Mesenchymal stem cell (in vitro differentiated cells and primary cell): Measurements from ENCODE around the gene SLC36A2.

Experiments
- DNase-seq: peaks from one replicate; pipeline ENCODE4 v3.0.0-alpha.2; 2013
- H2AFZ ChIP-seq: one replicate; pipeline ENCODE4 v1.6.1; 2013; ENCODE audit warnings: low read depth, mild to moderate bottlenecking, control low read depth, inconsistent platforms, low read length, moderate library complexity
- H2AK5ac ChIP-seq: 2 replicates; pipeline ENCODE4 v1.6.1; 2013; ENCODE audit warnings: low read length, moderate library complexity, mild to moderate bottlenecking, inconsistent platforms; ENCODE audit not compliant: severe bottlenecking
- H2BK120ac ChIP-seq: one replicate; pipeline ENCODE4 v1.6.1; 2013; ENCODE audit warnings: low read depth, mild to moderate bottlenecking, inconsistent platforms, low read length, moderate library complexity
- H2BK12ac ChIP-seq, 2 experiments: one replicate each; pipeline ENCODE4 v1.6.1; 2013; ENCODE audit warnings: inconsistent platforms in 2 of 2, low read length in 2 of 2, mild to moderate bottlenecking in 2 of 2, moderate library complexity in 2 of 2, control low read depth in 1 of 2
- H2BK15ac ChIP-seq: one replicate; pipeline ENCODE4 v1.6.1; 2013; ENCODE audit warnings: mild to moderate bottlenecking, low read depth, inconsistent platforms; ENCODE audit not compliant: poor library complexity, severe bottlenecking
- H2BK5ac ChIP-seq: 2 replicates; pipeline ENCODE4 v1.6.1; 2013; ENCODE audit warnings: low read depth, mild to moderate bottlenecking, low read length, control low read depth, inconsistent platforms; ENCODE audit not compliant: poor library complexity, severe bottlenecking
- H3K14ac ChIP-seq, 2 experiments: one replicate each; pipeline ENCODE4 v1.6.1; 2013; ENCODE audit warnings: inconsistent platforms in 2 of 2, low read length in 2 of 2, control low read depth in 1 of 2, mild to moderate bottlenecking in 1 of 2, moderate library complexity in 1 of 2
- H3K18ac ChIP-seq, 2 experiments: one replicate each; pipeline ENCODE4 v1.6.1; 2013; ENCODE audit warnings: inconsistent platforms in 2 of 2, low read length in 2 of 2, control low read depth in 1 of 2, low read depth in 1 of 2, mild to moderate bottlenecking in 1 of 2
- H3K23ac ChIP-seq, 2 experiments: one replicate each; pipeline ENCODE4 v1.6.1; 2013; ENCODE audit warnings: inconsistent platforms in 2 of 2, low read length in 2 of 2, mild to moderate bottlenecking in 2 of 2, moderate library complexity in 2 of 2, control low read depth in 1 of 2
- H3K27ac ChIP-seq: 2 replicates; pipeline ENCODE4 v1.5.1; 2013; ENCODE audit warnings: mild to moderate bottlenecking, moderate library complexity, low read length, control low read depth, inconsistent platforms; ENCODE audit not compliant: poor library complexity, severe bottlenecking
- H3K27me3 ChIP-seq, 2 experiments: 2 replicates each; pipeline versions ENCODE4 v1.6.1 to v1.7.0; 2013; ENCODE audit warnings: low read length in 2 of 2, mild to moderate bottlenecking in 2 of 2, moderate library complexity in 2 of 2, control low read depth in 1 of 2, inconsistent platforms in 1 of 2; ENCODE audit not compliant: control insufficient read depth in 1 of 2, insufficient read depth in 1 of 2
- H3K36me3 ChIP-seq, 2 experiments: 2 replicates each; pipeline versions ENCODE4 v1.6.1 to v1.7.0; 2013; ENCODE audit warnings: low read length in 2 of 2, control low read depth in 1 of 2, inconsistent platforms in 1 of 2, low read depth in 1 of 2, mild to moderate bottlenecking in 1 of 2; ENCODE audit not compliant: insufficient read depth in 2 of 2, control insufficient read depth in 1 of 2
- H3K4ac ChIP-seq, 2 experiments: one replicate each; pipeline ENCODE4 v1.6.1; 2013; ENCODE audit warnings: inconsistent platforms in 2 of 2, low read length in 2 of 2, mild to moderate bottlenecking in 2 of 2, moderate library complexity in 2 of 2, control low read depth in 1 of 2, low read depth in 1 of 2
- H3K4me1 ChIP-seq: 2 replicates; pipeline ENCODE4 v1.6.1; 2013; ENCODE audit warnings: low read depth, low read length, control low read depth; ENCODE audit not compliant: control insufficient read depth, insufficient read depth
- H3K4me2 ChIP-seq: 2 replicates; pipeline ENCODE4 v1.6.1; 2013; ENCODE audit warnings: low read length, mild to moderate bottlenecking, inconsistent platforms; ENCODE audit not compliant: poor library complexity, severe bottlenecking
- H3K4me3 ChIP-seq, 2 experiments: 2 replicates each; pipeline versions ENCODE4 v1.5.1 to v1.7.0; 2013; ENCODE audit warnings: low read length in 2 of 2, mild to moderate bottlenecking in 2 of 2, control low read depth in 1 of 2, low read depth in 1 of 2; ENCODE audit not compliant: insufficient read depth in 1 of 2
- H3K79me1 ChIP-seq: replicated peaks from 2 replicates; pipeline ENCODE4 v1.6.1; 2013; ENCODE audit warnings: mild to moderate bottlenecking, control low read depth, low read length, inconsistent platforms; ENCODE audit not compliant: poor library complexity, severe bottlenecking
- H3K9ac ChIP-seq: 2 replicates; pipeline ENCODE4 v1.7.0; 2013; ENCODE audit warnings: mild to moderate bottlenecking, low read length, moderate library complexity
- H3K9me3 ChIP-seq: 2 replicates; pipeline ENCODE4 v1.7.0; 2013; ENCODE audit warnings: mild to moderate bottlenecking, low read length; ENCODE audit not compliant: control insufficient read depth
- H4K8ac ChIP-seq: one replicate; pipeline ENCODE4 v1.6.1; 2013; ENCODE audit warnings: inconsistent platforms, mild to moderate bottlenecking, low read length, moderate library complexity
- H4K91ac ChIP-seq: one replicate; pipeline ENCODE4 v1.6.1; 2013; ENCODE audit warnings: mild to moderate bottlenecking, low read length, inconsistent platforms
- WGBS: methylation state at CpG from one replicate; pipeline ENCODE4 v1.1.7; 2013; ENCODE audit warnings: mixed read lengths; 5-methylcytosine and 5-hydroxymethylcytosine counted together

The SLC36A2 gene

GRCh38 chr5:151345808-151346478 lies 1.4 kb downstream of the SLC36A2 start:
- no peaks in the 10 kb centered on the region for H3K79me1 ChIP-seq
- no peak overlapping the region for H3K23ac ChIP-seq
- no peak overlapping the region for H2AFZ ChIP-seq
- H4K91ac ChIP-seq = no peak overlapping the region
- H2BK5ac ChIP-seq = no peak overlapping the region
- H2AK5ac ChIP-seq = no peak overlapping the region
- 74% methylated on average over 8 of the region's 8 CpGs for WGBS
- H3K14ac ChIP-seq = no peak overlapping the region
- H3K27ac ChIP-seq = no peak overlapping the region
- no peak overlapping the region for H4K8ac ChIP-seq
- H2BK120ac ChIP-seq = no peak overlapping the region
- no peaks in the 10 kb centered on the region for H3K36me3 ChIP-seq
- no peak overlapping the region for H2BK12ac ChIP-seq
- H3K4me2 ChIP-seq = no peak overlapping the region
- H3K4ac ChIP-seq = no peak overlapping the region
- no peak overlapping the region for H3K4me3 ChIP-seq
- no peaks in the 10 kb centered on the region for H3K4me1 ChIP-seq
- H3K9me3 ChIP-seq = peaks cover 4% of the 10 kb centered on the region
- DNase-seq = no peak
- peak overlapping the region; percentile 12 for H3K9ac ChIP-seq
- H3K27me3 ChIP-seq = peaks cover 56 to 74% of the 10 kb centered on the region in 2 experiments
- no peak overlapping the region for H3K18ac ChIP-seq
- no peak overlapping the region for H2BK15ac ChIP-seq

DNA sequence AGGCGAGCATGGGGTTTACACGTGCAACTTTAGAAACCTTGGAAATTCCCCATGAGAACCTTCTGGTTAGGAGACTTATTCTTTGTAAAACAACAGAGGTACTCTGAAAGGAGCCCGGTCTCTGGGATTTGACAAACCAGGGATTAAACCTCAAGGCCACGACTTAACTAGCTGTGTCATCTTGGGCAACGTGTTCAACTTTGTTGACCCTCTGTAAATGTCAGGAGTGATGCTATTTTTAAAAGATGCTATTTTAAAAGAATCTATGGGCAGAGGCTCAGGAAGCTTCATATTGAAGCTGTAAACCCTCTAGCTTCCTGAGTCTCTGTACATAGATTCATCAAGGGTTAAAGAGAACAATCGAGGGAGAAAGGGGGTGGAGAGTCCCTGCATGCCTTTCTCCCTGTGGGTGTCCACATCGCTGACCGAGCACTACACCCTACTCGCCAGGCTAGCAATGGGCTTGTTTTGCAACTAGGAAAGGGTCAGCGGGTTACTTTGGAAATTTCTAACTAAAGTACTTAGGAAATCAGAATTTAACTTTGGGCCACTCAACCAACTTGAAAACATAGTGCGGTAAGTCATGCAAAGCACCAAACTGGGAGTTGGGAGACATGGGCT lies 2.1 kb downstream of the SLC36A2 start:
- no peak overlapping the region for H3K23ac ChIP-seq
- DNase-seq = no peak
- no peak overlapping the region for H2BK15ac ChIP-seq
- 56% methylated on average over 11 of the region's 11 CpGs for WGBS
- no peaks in the 10 kb centered on the region for H3K79me1 ChIP-seq
- no peak overlapping the region for H2AFZ ChIP-seq
- peaks cover 4% of the 10 kb centered on the region for H3K9me3 ChIP-seq
- no peak overlapping the region for H3K14ac ChIP-seq
- H3K27ac ChIP-seq = no peak overlapping the region
- H3K9ac ChIP-seq = peak overlapping the region; percentile 12
- H4K8ac ChIP-seq = no peak overlapping the region
- H3K4me2 ChIP-seq = no peak overlapping the region
- no peak overlapping the region for H2BK5ac ChIP-seq
- no peak overlapping the region for H2BK12ac ChIP-seq
- H3K27me3 ChIP-seq = peaks cover 56 to 81% of the 10 kb centered on the region in 2 experiments
- no peak overlapping the region for H4K91ac ChIP-seq
- no peak overlapping the region for H2BK120ac ChIP-seq
- H3K36me3 ChIP-seq = no peaks in the 10 kb centered on the region
- no peak overlapping the region for H3K4me3 ChIP-seq
- H3K18ac ChIP-seq = no peak overlapping the region
- H2AK5ac ChIP-seq = no peak overlapping the region
- no peaks in the 10 kb centered on the region for H3K4me1 ChIP-seq
- no peak overlapping the region for H3K4ac ChIP-seq

DNA sequence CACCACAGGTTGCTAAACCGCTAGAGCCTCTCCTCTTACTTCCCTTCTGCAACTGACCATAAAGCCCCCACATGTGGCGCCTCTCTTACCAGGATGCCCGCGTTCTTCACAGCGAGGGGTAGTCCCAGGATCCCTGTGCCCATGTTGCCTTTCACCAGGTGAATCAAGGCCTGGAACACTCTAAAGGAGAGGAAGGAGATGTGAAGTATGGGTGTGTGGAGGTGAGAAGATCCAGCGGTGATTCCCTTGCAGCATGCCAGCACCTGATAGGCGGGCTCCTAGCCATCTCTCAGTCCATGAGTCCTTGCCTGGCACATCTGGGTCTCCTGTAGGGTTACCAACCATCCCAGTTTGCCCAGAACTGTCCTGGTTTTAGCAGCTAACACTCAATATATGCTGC lies 3.3 kb downstream of the SLC36A2 start:
- H3K27me3 ChIP-seq = peaks cover 54 to 82% of the 10 kb centered on the region in 2 experiments
- no peaks in the 10 kb centered on the region for H3K4me1 ChIP-seq
- no peak overlapping the region for H2AK5ac ChIP-seq
- H3K36me3 ChIP-seq = no peaks in the 10 kb centered on the region
- H3K4me3 ChIP-seq = no peak overlapping the region
- no peak overlapping the region for H3K23ac ChIP-seq
- no peak overlapping the region for H4K91ac ChIP-seq
- no peak overlapping the region for H2BK5ac ChIP-seq
- no peak overlapping the region for H3K18ac ChIP-seq
- H3K14ac ChIP-seq = no peak overlapping the region
- no peak overlapping the region for H3K4me2 ChIP-seq
- 87% methylated on average over 7 of the region's 7 CpGs for WGBS
- H2BK120ac ChIP-seq = no peak overlapping the region
- H4K8ac ChIP-seq = no peak overlapping the region
- H2AFZ ChIP-seq = no peak overlapping the region
- H3K27ac ChIP-seq = no peak overlapping the region
- no peak overlapping the region for H2BK12ac ChIP-seq
- no peaks in the 10 kb centered on the region for H3K79me1 ChIP-seq
- H2BK15ac ChIP-seq = no peak overlapping the region
- peaks cover 4% of the 10 kb centered on the region for H3K9me3 ChIP-seq
- H3K9ac ChIP-seq = no peak overlapping the region
- no peak overlapping the region for H3K4ac ChIP-seq
- no peak for DNase-seq

GRCh38 chr5:151340004-151340403 lies 7.4 kb downstream of the SLC36A2 start:
- Histone ChIP-seq H3K27ac (no peak overlapping the region), H3K4ac (no peak overlapping the region), H4K8ac (no peak overlapping the region), H2AFZ (no peak overlapping the region), H3K4me2 (no peak overlapping the region), H3K4me3 (no peak overlapping the region), H3K36me3 (no peaks in the 10 kb centered on the region), H3K9ac (no peak overlapping the region), H3K14ac (no peak overlapping the region), H3K79me1 (no peaks in the 10 kb centered on the region), H2AK5ac (no peak overlapping the region), H2BK120ac (no peak overlapping the region), H3K27me3 (peaks cover 19 to 59% of the 10 kb centered on the region in 2 experiments), H3K4me1 (no peaks in the 10 kb centered on the region), H2BK5ac (no peak overlapping the region), H3K18ac (no peak overlapping the region), H2BK12ac (no peak overlapping the region), H2BK15ac (no peak overlapping the region), H3K9me3 (peaks cover 4% of the 10 kb centered on the region), H3K23ac (no peak overlapping the region), H4K91ac (no peak overlapping the region)
- WGBS = 70% methylated on average over 3 of the region's 3 CpGs
- DNase-seq = no peak
